H9 (cell line): ENCODE data around the gene PCDH11Y. TPM values are rescaled to one million over a fixed set of nuclear protein-coding genes. Genes with fewer than 3 reads are reported as not detected.
"Not testable (repeated sequence)": the region's sequence is repeated elsewhere in the genome, so short reads cannot be mapped to it uniquely, and the experiment has no call there.

Experiments used
- DNase-seq: peaks from one replicate; pipeline ENCODE4 v3.0.0-alpha.2; 2017
- H2AFZ ChIP-seq: one replicate; pipeline ENCODE4 v1.6.1; 2013; ENCODE audit warnings: mild to moderate bottlenecking, low read length, control low read depth, moderate library complexity
- H2AK5ac ChIP-seq: 2 replicates; pipeline ENCODE4 v1.6.1; 2013; ENCODE audit warnings: low read length, control low read depth, mixed read lengths; ENCODE audit not compliant: insufficient read length
- H2BK120ac ChIP-seq: one replicate; pipeline ENCODE4 v1.6.1; 2013; ENCODE audit warnings: low read depth, mild to moderate bottlenecking, low read length, control low read depth, inconsistent platforms; ENCODE audit not compliant: poor library complexity, severe bottlenecking
- H2BK12ac ChIP-seq: 2 replicates; pipeline ENCODE4 v1.6.1; 2013; ENCODE audit warnings: low read length, control low read depth, mixed read lengths, low read depth; ENCODE audit not compliant: insufficient read length
- H2BK15ac ChIP-seq: 2 replicates; pipeline ENCODE4 v1.6.1; 2013; ENCODE audit warnings: low read depth, low read length, control low read depth
- H2BK20ac ChIP-seq: one replicate; pipeline ENCODE4 v1.6.1; 2013; ENCODE audit warnings: low read depth, mild to moderate bottlenecking, low read length, control low read depth, inconsistent platforms; ENCODE audit not compliant: poor library complexity, severe bottlenecking
- H2BK5ac ChIP-seq: 2 replicates; pipeline ENCODE4 v1.6.1; 2013; ENCODE audit warnings: low read length, control low read depth, mixed read lengths; ENCODE audit not compliant: insufficient read length
- H3K14ac ChIP-seq: 2 replicates; pipeline ENCODE4 v1.6.1; 2013; ENCODE audit warnings: low read length, control low read depth; ENCODE audit not compliant: insufficient read depth
- H3K18ac ChIP-seq: 2 replicates; pipeline ENCODE4 v1.6.1; 2013; ENCODE audit warnings: low read depth, mild to moderate bottlenecking, mixed read lengths, low read length, control low read depth; ENCODE audit not compliant: insufficient read length
- H3K23ac ChIP-seq: 2 replicates; pipeline ENCODE4 v1.6.1; 2013; ENCODE audit warnings: low read length, control low read depth, mixed read lengths, low read depth; ENCODE audit not compliant: insufficient read length
- H3K23me2 ChIP-seq: 2 replicates; pipeline ENCODE4 v1.6.1; 2013; ENCODE audit warnings: low read depth, mild to moderate bottlenecking, mixed read lengths, low read length, control low read depth; ENCODE audit not compliant: insufficient read length, poor library complexity, severe bottlenecking
- H3K27ac ChIP-seq: 2 replicates; pipeline ENCODE4 v1.5.1; 2013; ENCODE audit warnings: low read length, control low read depth, mixed read lengths, low read depth; ENCODE audit not compliant: insufficient read length
- H3K27me3 ChIP-seq: 2 replicates; pipeline ENCODE4 v1.6.1; 2013; ENCODE audit warnings: low read length, control low read depth, inconsistent platforms; ENCODE audit not compliant: insufficient read depth
- H3K4ac ChIP-seq: 2 replicates; pipeline ENCODE4 v1.6.1; 2013; ENCODE audit warnings: low read depth, mild to moderate bottlenecking, control low read depth, inconsistent platforms, low read length, moderate library complexity
- H3K4me1 ChIP-seq: 2 replicates; pipeline ENCODE4 v1.6.1; 2013; ENCODE audit warnings: low read length, control low read depth, inconsistent platforms; ENCODE audit not compliant: insufficient read depth
- H3K4me2 ChIP-seq: 2 replicates; pipeline ENCODE4 v1.6.1; 2013; ENCODE audit warnings: low read length, control low read depth, mixed read lengths; ENCODE audit not compliant: insufficient read length, insufficient read depth
- H3K56ac ChIP-seq: 2 replicates; pipeline ENCODE4 v1.6.1; 2013; ENCODE audit warnings: low read depth, mild to moderate bottlenecking, mixed read lengths, low read length, control low read depth; ENCODE audit not compliant: insufficient read length
- H3K79me1 ChIP-seq: 2 replicates; pipeline ENCODE4 v1.6.1; 2013; ENCODE audit warnings: low read depth, mild to moderate bottlenecking, moderate library complexity, low read length, control low read depth, inconsistent platforms; ENCODE audit not compliant: insufficient read depth, poor library complexity, severe bottlenecking
- H3K79me2 ChIP-seq: 2 replicates; pipeline ENCODE4 v1.6.1; 2013; ENCODE audit warnings: low read length, control low read depth, inconsistent platforms; ENCODE audit not compliant: insufficient read depth
- H3K9ac ChIP-seq: 2 replicates; pipeline ENCODE4 v1.6.1; 2013; ENCODE audit warnings: low read length, control low read depth, mixed read lengths; ENCODE audit not compliant: insufficient read length; ENCODE audit errors: extremely low read depth
- H3K9me3 ChIP-seq: one replicate; pipeline ENCODE4 v1.6.1; 2013; ENCODE audit warnings: low read depth, low read length, inconsistent platforms; ENCODE audit not compliant: control insufficient read depth
- H3T11ph ChIP-seq: one replicate; pipeline ENCODE4 v1.6.1; 2013; ENCODE audit warnings: mild to moderate bottlenecking, low read length, control low read depth, inconsistent platforms
- H4K20me1 ChIP-seq: one replicate; pipeline ENCODE4 v1.6.1; 2013; ENCODE audit not compliant: control insufficient read depth, insufficient read length, insufficient read depth
- H4K5ac ChIP-seq: 2 replicates; pipeline ENCODE4 v1.6.1; 2013; ENCODE audit warnings: low read depth, mild to moderate bottlenecking, mixed read lengths, low read length, control low read depth; ENCODE audit not compliant: insufficient read length
- H4K8ac ChIP-seq: replicated peaks from 2 replicates; pipeline ENCODE4 v1.6.1; 2013; ENCODE audit warnings: low read length, control low read depth, mixed read lengths, low read depth; ENCODE audit not compliant: insufficient read length
- H4K91ac ChIP-seq: 2 replicates; pipeline ENCODE4 v1.6.1; 2013; ENCODE audit warnings: low read depth, mild to moderate bottlenecking, moderate library complexity, mixed read lengths, low read length, control low read depth; ENCODE audit not compliant: insufficient read length
- H3K27ac Mint-ChIP-seq, 3 experiments: 2 replicates in 2 of 3; 3 replicates in 1 of 3; pipeline ENCODE4 v1.8.0; 2020 to 2021; ENCODE audit warnings: mixed read lengths in 3 of 3, mild to moderate bottlenecking in 1 of 3, moderate library complexity in 1 of 3
- H3K27me3 Mint-ChIP-seq: 2 replicates; pipeline ENCODE4 v1.8.0; 2021; ENCODE audit warnings: low read depth, mild to moderate bottlenecking, moderate library complexity, mixed read lengths
- H3K36me3 Mint-ChIP-seq, 3 experiments: 2 replicates in 2 of 3; 3 replicates in 1 of 3; pipeline ENCODE4 v1.8.0; 2020 to 2021; ENCODE audit warnings: low read depth in 3 of 3, mixed read lengths in 3 of 3; ENCODE audit not compliant: insufficient read depth in 1 of 3
- H3K4me1 Mint-ChIP-seq, 2 experiments: 2 replicates each; pipeline ENCODE4 v1.8.0; 2020; ENCODE audit warnings: mixed read lengths in 2 of 2
- H3K4me3 Mint-ChIP-seq, 2 experiments: 2 replicates in 1 of 2; 3 replicates in 1 of 2; pipeline ENCODE4 v1.8.0; 2020 to 2021; ENCODE audit warnings: mild to moderate bottlenecking in 2 of 2, mixed read lengths in 2 of 2, moderate library complexity in 1 of 2
- H3K9me3 Mint-ChIP-seq, 2 experiments: 2 replicates in 1 of 2; 3 replicates in 1 of 2; pipeline ENCODE4 v1.8.0; 2020; ENCODE audit warnings: mild to moderate bottlenecking in 2 of 2, mixed read lengths in 2 of 2, moderate library complexity in 1 of 2
- WGBS: extraction: QIAGEN DNeasy Blood & Tissue Kit; methylation state at CpG from one replicate; pipeline ENCODE4 v1.1.7; 2013; ENCODE audit warnings: missing lambda C conversion rate, low lambda C conversion rate, mixed read lengths; ENCODE audit not compliant: insufficient read length; ENCODE audit errors: extremely low coverage; 5-methylcytosine and 5-hydroxymethylcytosine counted together
- long read RNA-seq: library from polyadenylated mRNA; unstranded; transcript quantifications from one replicate; pipeline ENCODE4 v2.0.0, GENCODE V29; 2020
- total RNA-seq: library from RNA; stranded (reverse); gene quantifications from 2 replicates; pipeline ENCODE4 v1.2.1, GENCODE V29; 2021

The PCDH11Y gene, protein sequence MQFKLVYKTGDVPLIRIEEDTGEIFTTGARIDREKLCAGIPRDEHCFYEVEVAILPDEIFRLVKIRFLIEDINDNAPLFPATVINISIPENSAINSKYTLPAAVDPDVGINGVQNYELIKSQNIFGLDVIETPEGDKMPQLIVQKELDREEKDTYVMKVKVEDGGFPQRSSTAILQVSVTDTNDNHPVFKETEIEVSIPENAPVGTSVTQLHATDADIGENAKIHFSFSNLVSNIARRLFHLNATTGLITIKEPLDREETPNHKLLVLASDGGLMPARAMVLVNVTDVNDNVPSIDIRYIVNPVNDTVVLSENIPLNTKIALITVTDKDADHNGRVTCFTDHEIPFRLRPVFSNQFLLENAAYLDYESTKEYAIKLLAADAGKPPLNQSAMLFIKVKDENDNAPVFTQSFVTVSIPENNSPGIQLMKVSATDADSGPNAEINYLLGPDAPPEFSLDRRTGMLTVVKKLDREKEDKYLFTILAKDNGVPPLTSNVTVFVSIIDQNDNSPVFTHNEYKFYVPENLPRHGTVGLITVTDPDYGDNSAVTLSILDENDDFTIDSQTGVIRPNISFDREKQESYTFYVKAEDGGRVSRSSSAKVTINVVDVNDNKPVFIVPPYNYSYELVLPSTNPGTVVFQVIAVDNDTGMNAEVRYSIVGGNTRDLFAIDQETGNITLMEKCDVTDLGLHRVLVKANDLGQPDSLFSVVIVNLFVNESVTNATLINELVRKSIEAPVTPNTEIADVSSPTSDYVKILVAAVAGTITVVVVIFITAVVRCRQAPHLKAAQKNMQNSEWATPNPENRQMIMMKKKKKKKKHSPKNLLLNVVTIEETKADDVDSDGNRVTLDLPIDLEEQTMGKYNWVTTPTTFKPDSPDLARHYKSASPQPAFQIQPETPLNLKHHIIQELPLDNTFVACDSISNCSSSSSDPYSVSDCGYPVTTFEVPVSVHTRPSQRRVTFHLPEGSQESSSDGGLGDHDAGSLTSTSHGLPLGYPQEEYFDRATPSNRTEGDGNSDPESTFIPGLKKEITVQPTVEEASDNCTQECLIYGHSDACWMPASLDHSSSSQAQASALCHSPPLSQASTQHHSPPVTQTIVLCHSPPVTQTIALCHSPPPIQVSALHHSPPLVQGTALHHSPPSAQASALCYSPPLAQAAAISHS (N-terminal part only)
- 1.4 and 5.4 TPM in 2 replicates for total RNA-seq
- long read RNA-seq, result 0 reads

DNA sequence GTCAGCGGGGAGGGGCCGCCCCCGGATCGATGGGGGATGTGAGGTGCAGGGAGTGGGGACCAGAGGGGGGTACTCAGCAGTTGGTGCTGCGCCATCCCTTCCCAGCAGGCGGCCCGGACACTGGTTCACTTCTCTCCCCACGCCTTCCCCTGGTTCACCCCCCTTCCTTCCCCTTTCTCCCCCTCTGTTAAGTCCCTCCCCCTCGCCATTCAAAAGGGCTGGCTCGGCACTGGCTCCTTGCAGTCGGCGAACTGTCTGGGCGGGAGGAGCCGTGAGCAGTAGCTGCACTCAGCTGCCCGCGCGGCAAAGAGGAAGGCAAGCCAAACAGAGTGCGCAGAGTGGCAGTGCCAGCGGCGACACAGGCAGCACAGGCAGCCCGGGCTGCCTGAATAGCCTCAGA, at the start of gene PCDH11Y:
Gene PCDH11Y, plus strand, starts transcription at position 240 of the 400 bp plus-strand sequence. CDS start 56,804 bp downstream, outside the sequence.
- H2AFZ ChIP-seq, H3K9ac ChIP-seq, H4K91ac ChIP-seq, H2BK12ac ChIP-seq, H2BK120ac ChIP-seq, H3K4ac ChIP-seq, H3K27me3 ChIP-seq, H4K5ac ChIP-seq, DNase-seq, H3K23ac ChIP-seq, H4K20me1 ChIP-seq, H3K27ac Mint-ChIP-seq, H4K8ac ChIP-seq, H3K14ac ChIP-seq, H3K9me3 Mint-ChIP-seq, H3T11ph ChIP-seq, H3K79me2 ChIP-seq, H3K4me2 ChIP-seq, H3K36me3 Mint-ChIP-seq, H2BK15ac ChIP-seq, H2AK5ac ChIP-seq, H3K56ac ChIP-seq, H3K4me1 Mint-ChIP-seq, H3K18ac ChIP-seq, H2BK20ac ChIP-seq, H3K27ac ChIP-seq, H3K23me2 ChIP-seq, H3K79me1 ChIP-seq, H3K27me3 Mint-ChIP-seq, H3K4me1 ChIP-seq, H3K9me3 ChIP-seq, H2BK5ac ChIP-seq, H3K4me3 Mint-ChIP-seq: not testable (repeated sequence)
- no CpG with 5 or more reads among the region's 21 CpGs for WGBS

DNA sequence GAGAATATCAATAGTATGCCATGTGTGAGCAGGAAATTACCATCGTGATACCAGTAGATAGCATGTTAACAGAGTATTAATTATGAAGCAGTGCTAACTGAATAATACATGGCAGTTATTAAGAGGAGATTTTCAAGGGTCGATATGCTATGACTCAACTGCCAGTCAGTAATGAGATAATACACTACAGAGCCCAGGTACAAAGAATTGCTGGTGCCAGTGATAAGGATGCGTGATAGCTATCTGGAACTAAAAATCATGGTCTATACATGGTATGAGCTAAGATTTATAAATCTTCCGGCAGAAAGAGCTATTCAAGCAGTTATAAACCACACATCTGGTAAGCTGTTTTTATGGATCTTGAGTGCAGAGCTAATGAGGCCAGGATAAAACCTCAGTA, 32.2 kb upstream of the PCDH11Y start:
- H3K79me2 ChIP-seq, H3K27ac ChIP-seq, H3K27me3 ChIP-seq, H3T11ph ChIP-seq, H3K4ac ChIP-seq, H3K23ac ChIP-seq, H3K4me1 Mint-ChIP-seq, H3K9me3 ChIP-seq, H4K20me1 ChIP-seq, H4K8ac ChIP-seq, H3K9ac ChIP-seq, H3K4me1 ChIP-seq, H3K23me2 ChIP-seq, H2BK120ac ChIP-seq, H3K79me1 ChIP-seq, H2BK5ac ChIP-seq, H3K14ac ChIP-seq, H3K36me3 Mint-ChIP-seq, H2AFZ ChIP-seq, H4K91ac ChIP-seq, H3K56ac ChIP-seq, H2AK5ac ChIP-seq, H2BK12ac ChIP-seq, H2BK15ac ChIP-seq, H3K27me3 Mint-ChIP-seq, H3K9me3 Mint-ChIP-seq, H2BK20ac ChIP-seq, H3K27ac Mint-ChIP-seq, DNase-seq, H3K18ac ChIP-seq, H3K4me3 Mint-ChIP-seq, H4K5ac ChIP-seq, H3K4me2 ChIP-seq: not testable (repeated sequence)
- WGBS, result no CpG with 5 or more reads among the region's 4 CpGs
